Prostate gland (tissue), 2 donors: ENCODE results near the gene MEDAG. TPM values are rescaled to one million over a fixed set of nuclear protein-coding genes. Genes with fewer than 3 reads are reported as not detected.

Experiments
- DNase-seq: peaks from one replicate; pipeline ENCODE4 v3.0.0-alpha.2; 2019; ENCODE audit warnings: low spot score
- H3K27ac ChIP-seq, 2 donors: fragments of 200-600 bp; sonication (generic); 2 replicates each; pipeline ENCODE4 v1.5.1; 2017 to 2019
- H3K27me3 ChIP-seq: fragments of 200-600 bp; sonication (generic); replicated peaks from 2 replicates; pipeline ENCODE4 v1.5.1; 2019; ENCODE audit not compliant: insufficient read depth
- H3K36me3 ChIP-seq, 2 donors: fragments of 200-600 bp; sonication (generic); 1 replicate in 1 of 2; 2 replicates in 1 of 2; pipeline versions ENCODE4 v1.5.1 to v1.8.1; 2017 to 2019
- H3K4me1 ChIP-seq: fragments of 200-600 bp; sonication (generic); replicated peaks from 2 replicates; pipeline ENCODE4 v1.5.1; 2019
- H3K4me3 ChIP-seq, 2 donors: fragments of 200-600 bp; sonication (generic); 2 replicates each; pipeline ENCODE4 v1.5.1; 2017 to 2019
- H3K9me3 ChIP-seq: fragments of 200-600 bp; sonication (generic); 2 replicates; pipeline ENCODE4 v1.5.1; 2017
- POLR2A ChIP-seq: fragments of 450-650 bp; IDR thresholded peaks from one replicate; pipeline ENCODE4 v1.6.1; 2016; ENCODE audit warnings: antibody characterized with exemption, mild to moderate bottlenecking
- POLR2AphosphoS5 ChIP-seq: sonication (generic); formaldehyde crosslinking; IDR thresholded peaks from one replicate; pipeline ENCODE4 v1.6.1; 2017; ENCODE audit warnings: antibody characterized with exemption
- WGBS: methylation state at CpG from one replicate; pipeline ENCODE4 v1.1.5; 2018; 5-methylcytosine and 5-hydroxymethylcytosine counted together
- intact Hi-C: fragments of 100-400 bp; cut with DNase I; formaldehyde crosslinking; loops from one replicate; pipeline ENCODE4 v1.14.2; 2022
- total RNA-seq, 2 donors: library from RNA; depleted of rRNA; stranded (reverse); fragments of >200 nt; gene quantifications; one replicate each; pipeline ENCODE4 v1.1.0, GENCODE V29; 2016
- TF ChIP-seq, protein P1 (sequence below), 4 experiments: fragments of 200-600 bp in 2 of 4; fragments of 450-650 bp in 2 of 4; sonication (generic) in 2 of 4; IDR thresholded peaks; 1 replicate in 3 of 4; 2 replicates in 1 of 4; pipeline ENCODE4 v1.5.1; 2016 to 2019; ENCODE audit warnings: antibody characterized with exemption in 4 of 4, mild to moderate bottlenecking in 2 of 4, moderate library complexity in 2 of 4

Gene MEDAG
- total RNA-seq, 2 donors from 2014 or later: 0.23 to 13.0 TPM

DNA sequence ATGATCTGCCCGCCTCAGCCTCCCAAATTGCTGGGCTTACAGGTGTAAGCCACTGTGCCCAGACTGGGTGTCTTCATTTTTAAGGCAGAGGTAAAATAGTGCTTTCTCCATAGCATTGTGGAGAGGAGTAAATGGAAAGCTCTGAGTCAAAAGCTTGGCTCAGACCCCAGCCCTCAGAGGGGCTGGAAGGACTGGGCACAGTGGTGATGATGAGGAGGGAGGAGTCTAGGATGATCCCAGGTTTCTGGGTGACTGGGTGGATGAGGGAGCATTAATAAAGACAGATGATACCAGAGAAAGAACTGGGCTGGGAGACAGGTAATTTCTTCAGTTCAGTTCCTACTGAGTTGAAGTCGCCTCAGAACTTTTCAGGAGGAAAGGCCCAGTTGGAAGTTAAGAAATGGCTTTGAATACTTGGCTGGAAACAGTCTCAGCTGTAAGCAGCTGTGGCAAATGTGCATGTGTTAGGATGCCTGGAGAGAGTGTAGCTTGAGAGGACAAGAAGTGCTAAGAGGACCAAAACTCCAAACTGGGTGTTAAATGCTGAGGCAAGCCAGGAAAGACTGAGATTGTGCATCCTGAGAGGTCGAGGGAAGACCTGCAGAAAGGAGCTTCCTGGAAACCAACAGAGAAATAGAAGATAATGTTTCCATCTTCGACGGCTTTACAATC, 37.1 kb upstream of the MEDAG start:
- TF ChIP-seq POLR2AphosphoS5: no peak
- TF ChIP-seq POLR2A: no peak
- TF ChIP-seq, protein P1, sequence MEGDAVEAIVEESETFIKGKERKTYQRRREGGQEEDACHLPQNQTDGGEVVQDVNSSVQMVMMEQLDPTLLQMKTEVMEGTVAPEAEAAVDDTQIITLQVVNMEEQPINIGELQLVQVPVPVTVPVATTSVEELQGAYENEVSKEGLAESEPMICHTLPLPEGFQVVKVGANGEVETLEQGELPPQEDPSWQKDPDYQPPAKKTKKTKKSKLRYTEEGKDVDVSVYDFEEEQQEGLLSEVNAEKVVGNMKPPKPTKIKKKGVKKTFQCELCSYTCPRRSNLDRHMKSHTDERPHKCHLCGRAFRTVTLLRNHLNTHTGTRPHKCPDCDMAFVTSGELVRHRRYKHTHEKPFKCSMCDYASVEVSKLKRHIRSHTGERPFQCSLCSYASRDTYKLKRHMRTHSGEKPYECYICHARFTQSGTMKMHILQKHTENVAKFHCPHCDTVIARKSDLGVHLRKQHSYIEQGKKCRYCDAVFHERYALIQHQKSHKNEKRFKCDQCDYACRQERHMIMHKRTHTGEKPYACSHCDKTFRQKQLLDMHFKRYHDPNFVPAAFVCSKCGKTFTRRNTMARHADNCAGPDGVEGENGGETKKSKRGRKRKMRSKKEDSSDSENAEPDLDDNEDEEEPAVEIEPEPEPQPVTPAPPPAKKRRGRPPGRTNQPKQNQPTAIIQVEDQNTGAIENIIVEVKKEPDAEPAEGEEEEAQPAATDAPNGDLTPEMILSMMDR (IDR thresholded peaks at IDR 0.05): no peak
- 79% methylated on average over 5 of the region's 5 CpGs for WGBS
- intact Hi-C loops: loop anchor here (5.0 to 10.0 kb wide), 6 partner anchors 67 to 737 kb away; partner anchors contain the start of genes UBE2L5 and USPL1
- no peaks in the 10 kb centered on the region for H3K9me3 ChIP-seq
- no peak for DNase-seq
- H3K27ac ChIP-seq: no peak overlapping the region
- H3K4me1 ChIP-seq: no peaks in the 10 kb centered on the region
- no peaks in the 10 kb centered on the region for H3K27me3 ChIP-seq
- H3K4me3 ChIP-seq: no peak overlapping the region
- H3K36me3 ChIP-seq: no peaks in the 10 kb centered on the region

DNA sequence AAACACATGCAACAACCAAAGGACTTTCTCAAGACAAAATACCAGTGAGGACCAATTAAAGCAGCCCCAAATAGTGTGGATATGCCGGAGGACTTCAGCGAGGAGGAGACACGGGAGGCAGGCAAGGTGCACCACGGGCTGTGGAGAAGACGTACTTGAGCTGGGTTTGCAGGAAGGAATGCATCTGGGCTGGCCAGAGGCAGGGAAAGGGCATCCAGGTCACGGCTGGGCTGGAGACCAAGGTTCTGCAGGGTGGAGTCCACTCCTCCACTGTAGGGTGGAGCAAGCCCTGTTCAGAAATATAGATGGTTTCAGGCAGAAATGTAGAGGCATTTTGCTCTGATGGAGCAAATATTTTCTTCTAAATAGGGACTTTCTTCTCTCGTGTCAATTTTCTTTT, 36.6 kb upstream of the MEDAG start:
- no peaks in the 10 kb centered on the region for H3K27me3 ChIP-seq
- no peak for DNase-seq
- H3K27ac ChIP-seq: no peak overlapping the region
- TF ChIP-seq, protein P1 (IDR thresholded peaks at IDR 0.05): no peak
- no peak for TF ChIP-seq POLR2A
- no peak for TF ChIP-seq POLR2AphosphoS5
- intact Hi-C loops: loop anchor here (5.0 to 10.0 kb wide), 6 partner anchors 67 to 737 kb away; partner anchors contain the start of genes UBE2L5 and USPL1
- H3K4me3 ChIP-seq: no peak overlapping the region
- H3K36me3 ChIP-seq: no peaks in the 10 kb centered on the region
- no peaks in the 10 kb centered on the region for H3K4me1 ChIP-seq
- H3K9me3 ChIP-seq: no peaks in the 10 kb centered on the region
- 77% methylated on average over 7 of the region's 7 CpGs for WGBS

DNA sequence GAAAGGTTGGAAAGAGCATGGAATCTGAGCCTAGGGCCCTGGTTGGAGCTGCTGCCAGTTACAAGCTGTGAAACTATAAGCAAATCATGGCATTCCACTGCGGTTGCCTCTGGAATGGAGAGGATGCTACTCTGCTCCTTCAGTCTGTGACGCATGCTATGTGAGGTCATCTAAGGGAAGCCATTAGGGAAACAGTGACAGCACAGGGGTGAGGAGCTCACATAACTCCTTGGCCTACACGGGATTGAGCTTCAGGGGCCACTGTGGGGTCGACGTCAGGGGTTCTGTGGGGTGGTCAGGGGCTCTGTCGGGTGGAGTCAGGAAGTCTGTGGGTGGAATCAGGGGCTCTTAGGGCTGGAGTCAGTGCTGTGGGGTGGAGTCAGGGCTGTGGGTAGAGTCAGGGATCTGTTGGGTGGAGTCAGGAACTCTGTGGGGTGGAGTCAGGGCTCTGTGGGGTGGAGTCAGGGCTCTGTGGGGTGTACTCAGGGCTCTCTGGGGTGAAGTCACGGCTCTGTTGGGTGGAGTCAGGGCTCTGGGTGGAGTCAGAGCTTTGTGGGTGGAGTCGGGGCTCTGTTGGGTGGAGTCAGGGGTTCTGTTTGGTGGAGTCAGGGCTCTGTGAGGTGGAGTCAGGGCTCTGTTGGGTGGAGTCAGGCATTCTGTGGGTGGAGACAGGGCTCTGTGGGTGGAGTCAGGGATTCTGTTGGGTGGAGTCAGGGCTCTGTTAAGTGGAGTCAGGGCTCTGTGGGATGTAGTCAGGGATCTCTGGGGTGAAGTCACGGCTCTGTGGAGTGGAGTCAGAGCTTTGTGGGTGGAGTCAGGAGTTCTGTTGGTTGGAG, 35.8 kb upstream of the MEDAG start:
- DNase-seq: no peak
- H3K27ac ChIP-seq: no peak overlapping the region
- no peaks in the 10 kb centered on the region for H3K27me3 ChIP-seq
- no peak overlapping the region for H3K4me3 ChIP-seq
- no peaks in the 10 kb centered on the region for H3K36me3 ChIP-seq
- H3K4me1 ChIP-seq: no peaks in the 10 kb centered on the region
- TF ChIP-seq POLR2AphosphoS5: no peak
- TF ChIP-seq, protein P1 (IDR thresholded peaks at IDR 0.05): no peak
- no peak for TF ChIP-seq POLR2A
- H3K9me3 ChIP-seq: no peaks in the 10 kb centered on the region
- 79% methylated on average over 9 of the region's 9 CpGs for WGBS
- intact Hi-C loops: loop anchor here (5.0 kb wide), 1 partner anchor 177 kb away; no protein-coding TSS in a partner anchor

DNA sequence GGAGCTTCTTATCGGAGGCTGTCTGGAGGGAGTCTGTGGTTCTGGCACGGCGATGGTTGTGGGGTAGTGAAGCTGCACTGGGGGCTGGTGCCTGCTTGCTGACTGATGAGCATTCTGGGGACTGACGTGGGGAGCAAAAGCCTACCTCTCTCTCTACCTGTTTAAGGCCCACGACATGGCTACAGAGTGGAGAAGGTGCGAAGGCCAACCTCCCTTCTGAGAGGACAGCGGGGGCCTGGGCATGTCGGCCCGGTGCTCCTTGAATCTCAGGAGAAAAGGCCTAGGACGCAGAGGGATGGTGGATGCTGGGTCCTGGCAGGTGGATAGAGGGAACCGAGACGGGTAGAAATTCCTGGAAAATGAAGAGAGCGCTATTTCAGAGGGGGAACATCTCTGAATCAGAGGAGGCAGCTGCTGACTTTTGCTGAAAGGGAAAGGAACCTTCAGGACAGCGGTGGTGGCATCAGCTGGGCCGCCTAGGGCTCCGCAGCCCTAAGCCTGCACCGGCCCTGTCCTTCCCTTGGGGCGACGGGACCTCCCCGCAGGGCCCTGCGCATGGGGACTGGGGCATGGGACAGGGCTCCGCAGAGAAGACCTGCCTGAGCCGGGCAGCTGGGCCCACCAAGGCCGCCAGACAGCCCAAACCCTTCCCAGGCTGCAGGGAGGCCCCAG, 35.0 kb upstream of the MEDAG start:
- H3K36me3 ChIP-seq: no peaks in the 10 kb centered on the region
- WGBS: 93% methylated on average over 24 of the region's 24 CpGs
- H3K4me1 ChIP-seq: no peaks in the 10 kb centered on the region
- no peak for DNase-seq
- no peaks in the 10 kb centered on the region for H3K27me3 ChIP-seq
- H3K27ac ChIP-seq: no peak overlapping the region
- TF ChIP-seq, protein P1 (IDR thresholded peaks at IDR 0.05): no peak
- TF ChIP-seq POLR2AphosphoS5 (no peak), POLR2A (no peak)
- H3K4me3 ChIP-seq: no peak overlapping the region
- intact Hi-C loops: loop anchor here (5.0 kb wide), 1 partner anchor 176 kb away; no protein-coding TSS in a partner anchor
- no peaks in the 10 kb centered on the region for H3K9me3 ChIP-seq
